SK-N-SH (cell line): ENCODE data around the gene LIN52. TPM values are rescaled to one million over a fixed set of nuclear protein-coding genes. Genes with fewer than 3 reads are reported as not detected.

Experiments used
- CTCF ChIA-PET: fragments of 300-600, 350-600 bp; formaldehyde crosslinking; extraction: SDS; loops from one replicate; lab custom pipeline; 2021; lab: Yijun Ruan, JAX
- POLR2A ChIA-PET: fragments of 350-600 bp; sonication (Branson Sonifier 250); formaldehyde crosslinking; extraction: SDS; loops from one replicate; lab custom pipeline; 2020; ENCODE audit warnings: antibody characterized with exemption, inconsistent platforms; lab: Yijun Ruan, JAX
- DNase-seq: peaks from one replicate; pipeline ENCODE4 v3.0.0; 2012
- H2AFZ ChIP-seq: fragments of 200-600 bp; sonication (generic); 2 replicates; pipeline ENCODE4 v1.8.1; 2016; ENCODE audit warnings: antibody characterized with exemption, mild to moderate bottlenecking, low read depth
- H3F3A ChIP-seq: fragments of 200-600 bp; sonication (generic); replicated peaks from 2 replicates; pipeline ENCODE3; 2016; ENCODE audit warnings: antibody characterized with exemption, mild to moderate bottlenecking; ENCODE audit not compliant: insufficient read depth
- H3K27ac ChIP-seq, 2 experiments: fragments of 200-500 bp in 1 of 2; fragments of 200-600 bp in 1 of 2; sonication (Bioruptor generic) in 1 of 2; sonication (generic), shearing (Covaris generic) in 1 of 2; 2 replicates each; pipeline versions ENCODE4 v1.5.1 to v1.6.1; 2014 to 2016; ENCODE audit warnings: low read depth in 2 of 2, inconsistent platforms in 1 of 2, low read length in 1 of 2, mild to moderate bottlenecking in 1 of 2, mixed read lengths in 1 of 2
- H3K27me3 ChIP-seq: fragments of 200-600 bp; sonication (generic), shearing (Covaris generic); 2 replicates; pipeline ENCODE4 v1.6.1; 2016; ENCODE audit warnings: mixed run types; ENCODE audit not compliant: insufficient read depth
- H3K36me3 ChIP-seq, 2 experiments: fragments of 200-500 bp in 1 of 2; fragments of 200-600 bp in 1 of 2; sonication (Bioruptor generic) in 1 of 2; sonication (generic) in 1 of 2; replicated peaks in 1 of 2; 2 replicates each; pipeline versions ENCODE3 to v1.5.1; 2014 to 2016; ENCODE audit warnings: low read length in 1 of 2, mild to moderate bottlenecking in 1 of 2; ENCODE audit not compliant: insufficient read depth in 2 of 2, control insufficient read depth in 1 of 2
- H3K4me1 ChIP-seq, 2 experiments: fragments of 200-500 bp in 1 of 2; fragments of 200-600 bp in 1 of 2; sonication (Bioruptor generic) in 1 of 2; sonication (generic), shearing (Covaris generic) in 1 of 2; 2 replicates each; pipeline versions ENCODE4 v1.5.1 to v1.6.1; 2014 to 2016; ENCODE audit warnings: low read depth in 1 of 2, low read length in 1 of 2, mixed run types in 1 of 2; ENCODE audit not compliant: insufficient read depth in 2 of 2, control insufficient read depth in 1 of 2
- H3K4me2 ChIP-seq: fragments of 200-600 bp; sonication (generic), shearing (Covaris generic); 2 replicates; pipeline ENCODE4 v1.6.1; 2017; ENCODE audit warnings: mixed run types
- H3K4me3 ChIP-seq, 2 experiments: fragments of 200-500 bp in 1 of 2; fragments of 200-600 bp in 1 of 2; sonication (Bioruptor generic) in 1 of 2; sonication (generic), shearing (Covaris generic) in 1 of 2; 2 replicates each; pipeline versions ENCODE4 v1.5.1 to v1.8.1; 2014 to 2016; ENCODE audit warnings: low read depth in 2 of 2, inconsistent platforms in 1 of 2, low read length in 1 of 2, mild to moderate bottlenecking in 1 of 2, mixed read lengths in 1 of 2, moderate library complexity in 1 of 2
- H3K79me2 ChIP-seq: fragments of 200-600 bp; sonication (generic); 2 replicates; pipeline ENCODE4 v1.8.1; 2017; ENCODE audit warnings: mild to moderate bottlenecking; ENCODE audit not compliant: insufficient read depth
- H3K9ac ChIP-seq: fragments of 200-600 bp; sonication (generic); 2 replicates; pipeline ENCODE4 v1.6.1; 2017; ENCODE audit warnings: mixed run types
- H3K9me2 ChIP-seq: fragments of 200-600 bp; sonication (generic); 2 replicates; pipeline ENCODE4 v1.6.1; 2017; ENCODE audit warnings: mixed run types
- H3K9me3 ChIP-seq: fragments of 200-600 bp; sonication (generic); 2 replicates; pipeline ENCODE4 v1.6.1; 2017; ENCODE audit warnings: mixed run types, mild to moderate bottlenecking, moderate library complexity
- H4K20me1 ChIP-seq: fragments of 200-600 bp; sonication (generic); 2 replicates; pipeline ENCODE4 v1.6.1; 2017; ENCODE audit warnings: mild to moderate bottlenecking, mixed run types; ENCODE audit not compliant: insufficient read depth
- CHD2 ChIP-seq: fragments of 150-350 bp; IDR thresholded peaks from 2 replicates; pipeline ENCODE4 v1.6.1; 2018; ENCODE audit warnings: low read length; ENCODE audit not compliant: partially characterized antibody
- EP300 ChIP-seq, 2 experiments: IDR thresholded peaks; 2 replicates each; pipeline versions ENCODE4 v1.4.0 to v1.6.1; 2012; ENCODE audit warnings: borderline replicate concordance in 1 of 2, low read depth in 1 of 2, low read length in 1 of 2
- EZH2phosphoT487 ChIP-seq: fragments of 200-600 bp; sonication (generic); IDR thresholded peaks from 2 replicates; pipeline ENCODE4 v1.6.1; 2017; ENCODE audit warnings: low read depth, mixed run types, mild to moderate bottlenecking, antibody characterized with exemption, moderate library complexity, borderline replicate concordance
- FOSL2 ChIP-seq: IDR thresholded peaks from 2 replicates; pipeline ENCODE4 v1.4.0; 2012; ENCODE audit warnings: low read depth, mild to moderate bottlenecking, moderate library complexity, borderline replicate concordance
- FOXJ3 ChIP-seq: sonication (generic); formaldehyde crosslinking; IDR thresholded peaks from 2 replicates; pipeline ENCODE4 v1.5.1; 2020; ENCODE audit warnings: mild to moderate bottlenecking, missing genetic modification reagents
- GABPA ChIP-seq: IDR thresholded peaks from 2 replicates; pipeline ENCODE4 v1.4.0; 2012; ENCODE audit warnings: low read depth, mild to moderate bottlenecking
- JUND ChIP-seq: IDR thresholded peaks from 2 replicates; pipeline ENCODE4 v1.4.0; 2012
- MEF2A ChIP-seq: IDR thresholded peaks from 2 replicates; pipeline ENCODE4 v1.4.0; 2012; ENCODE audit warnings: low read depth, borderline replicate concordance
- NFIC ChIP-seq: IDR thresholded peaks from 2 replicates; pipeline ENCODE4 v1.4.0; 2012; ENCODE audit warnings: borderline replicate concordance
- POLR2AphosphoS5 ChIP-seq: IDR thresholded peaks from 2 replicates; pipeline ENCODE4 v1.6.1; 2012; ENCODE audit warnings: low read depth, low read length
- RCOR1 ChIP-seq: fragments of 150-350 bp; IDR thresholded peaks from 2 replicates; pipeline ENCODE4 v1.6.1; 2017; ENCODE audit warnings: antibody characterized with exemption, low read length
- RFX5 ChIP-seq: IDR thresholded peaks from 2 replicates; pipeline ENCODE4 v1.6.1; 2012; ENCODE audit warnings: mild to moderate bottlenecking, improper control_type of control experiment, low read length
- TAF1 ChIP-seq: IDR thresholded peaks from 2 replicates; pipeline ENCODE4 v1.6.1; 2012; ENCODE audit warnings: low read depth, mild to moderate bottlenecking, low read length, moderate library complexity, borderline replicate concordance
- TCF12 ChIP-seq: IDR thresholded peaks from 2 replicates; pipeline ENCODE4 v1.4.0; 2012
- YY1 ChIP-seq: IDR thresholded peaks from 2 replicates; pipeline ENCODE4 v1.4.0; 2012; ENCODE audit warnings: low read depth, mild to moderate bottlenecking
- WGBS: methylation state at CpG from one replicate; pipeline ENCODE4 v1.1.6; 2017; ENCODE audit warnings: low lambda C conversion rate; 5-methylcytosine and 5-hydroxymethylcytosine counted together
- polyA plus RNA-seq, 3 experiments: library from polyadenylated mRNA; depleted of rRNA; stranded (reverse); fragments of >200 nt; gene quantifications; 2 replicates each; pipeline ENCODE4 v1.2.3, GENCODE V29; 2012
- TF ChIP-seq, protein P1 (sequence below): IDR thresholded peaks from 2 replicates; pipeline ENCODE4; 2012
- TF ChIP-seq, protein P2 (sequence below): fragments of 150-350 bp; IDR thresholded peaks from 2 replicates; pipeline ENCODE4 v1.6.1; 2017; ENCODE audit warnings: antibody characterized with exemption, low read length, low read depth, borderline replicate concordance
- TF ChIP-seq, protein P3 (sequence below): IDR thresholded peaks from 2 replicates; pipeline ENCODE4 v1.4.0; 2012; ENCODE audit warnings: low read depth, borderline replicate concordance
- TF ChIP-seq, protein P4 (sequence below): fragments of 200-600 bp; sonication (generic); IDR thresholded peaks from 2 replicates; pipeline ENCODE4 v1.6.1; 2017; ENCODE audit warnings: antibody characterized with exemption, mild to moderate bottlenecking, moderate library complexity
- TF ChIP-seq, protein P5 (sequence below): IDR thresholded peaks from 2 replicates; pipeline ENCODE4 v1.6.1; 2012; ENCODE audit warnings: mild to moderate bottlenecking, low read depth, low read length, moderate library complexity

The LIN52 gene
- polyA plus RNA-seq, 1 of the 3 experiments (the other 2 are of a cell fraction), result 4.9 TPM

DNA sequence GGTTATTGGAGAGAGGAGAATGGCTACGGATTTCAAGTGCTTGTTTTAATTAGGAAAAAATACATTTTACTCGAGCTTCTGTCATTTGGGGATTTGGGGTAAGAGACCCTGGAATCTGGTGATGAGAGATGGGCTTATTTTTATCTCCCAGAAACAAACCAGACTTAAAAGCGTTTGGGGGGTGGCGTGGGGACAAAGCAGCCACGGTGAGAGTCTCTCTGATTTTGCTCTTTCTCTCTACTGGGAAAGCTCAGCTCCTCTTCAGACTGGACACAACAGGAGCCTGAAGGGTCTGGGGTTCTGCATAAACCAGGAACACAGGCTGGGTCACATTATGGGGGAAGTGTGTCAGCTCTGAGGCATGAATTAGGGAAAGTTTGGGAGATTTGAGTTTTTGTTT lies 158.3 kb downstream of the LIN52 start:
- POLR2A ChIA-PET, result no interaction called here
- Histone ChIP-seq H3K4me1 (no peaks in the 10 kb centered on the region; a peak in 1 of 4 replicates), H3K4me3 (no peak overlapping the region), H3K36me3 (no peaks in the 10 kb centered on the region), H3F3A (no peaks in the 10 kb centered on the region), H3K27me3 (peaks cover 95% of the 10 kb centered on the region), H3K9me2 (no peaks in the 10 kb centered on the region), H3K9me3 (no peaks in the 10 kb centered on the region), H3K79me2 (no peaks in the 10 kb centered on the region), H3K9ac (no peak overlapping the region), H2AFZ (no peak overlapping the region), H3K27ac (no peak overlapping the region), H3K4me2 (no peak overlapping the region), H4K20me1 (peaks cover 18% of the 10 kb centered on the region)
- DNase-seq, result no peak
- TF ChIP-seq NFIC (no peak), RFX5 (no peak), EP300 (IDR thresholded peaks at IDR 0.05; ENCODE audit: borderline replicate concordance in 1 of 2, low read depth in 1 of 2, low read length in 1 of 2) (no peak), POLR2AphosphoS5 (no peak), JUND (no peak), EZH2phosphoT487 (no peak), RCOR1 (no peak), TAF1 (no peak), FOSL2 (no peak), CHD2 (no peak), FOXJ3 (CRISPR knock-in tag) (no peak)
- TF ChIP-seq, protein P1, sequence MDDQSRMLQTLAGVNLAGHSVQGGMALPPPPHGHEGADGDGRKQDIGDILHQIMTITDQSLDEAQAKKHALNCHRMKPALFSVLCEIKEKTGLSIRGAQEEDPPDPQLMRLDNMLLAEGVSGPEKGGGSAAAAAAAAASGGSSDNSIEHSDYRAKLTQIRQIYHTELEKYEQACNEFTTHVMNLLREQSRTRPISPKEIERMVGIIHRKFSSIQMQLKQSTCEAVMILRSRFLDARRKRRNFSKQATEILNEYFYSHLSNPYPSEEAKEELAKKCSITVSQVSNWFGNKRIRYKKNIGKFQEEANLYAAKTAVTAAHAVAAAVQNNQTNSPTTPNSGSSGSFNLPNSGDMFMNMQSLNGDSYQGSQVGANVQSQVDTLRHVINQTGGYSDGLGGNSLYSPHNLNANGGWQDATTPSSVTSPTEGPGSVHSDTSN, result no peak
- TF ChIP-seq, protein P2, sequence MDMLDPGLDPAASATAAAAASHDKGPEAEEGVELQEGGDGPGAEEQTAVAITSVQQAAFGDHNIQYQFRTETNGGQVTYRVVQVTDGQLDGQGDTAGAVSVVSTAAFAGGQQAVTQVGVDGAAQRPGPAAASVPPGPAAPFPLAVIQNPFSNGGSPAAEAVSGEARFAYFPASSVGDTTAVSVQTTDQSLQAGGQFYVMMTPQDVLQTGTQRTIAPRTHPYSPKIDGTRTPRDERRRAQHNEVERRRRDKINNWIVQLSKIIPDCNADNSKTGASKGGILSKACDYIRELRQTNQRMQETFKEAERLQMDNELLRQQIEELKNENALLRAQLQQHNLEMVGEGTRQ, result no peak
- TF ChIP-seq, protein P3, sequence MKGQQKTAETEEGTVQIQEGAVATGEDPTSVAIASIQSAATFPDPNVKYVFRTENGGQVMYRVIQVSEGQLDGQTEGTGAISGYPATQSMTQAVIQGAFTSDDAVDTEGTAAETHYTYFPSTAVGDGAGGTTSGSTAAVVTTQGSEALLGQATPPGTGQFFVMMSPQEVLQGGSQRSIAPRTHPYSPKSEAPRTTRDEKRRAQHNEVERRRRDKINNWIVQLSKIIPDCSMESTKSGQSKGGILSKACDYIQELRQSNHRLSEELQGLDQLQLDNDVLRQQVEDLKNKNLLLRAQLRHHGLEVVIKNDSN, result no peak
- CTCF ChIA-PET, result interaction anchor here (1.2 to 6.2 kb wide), 3 partner anchors 8 to 14 kb away, joined by 3 to 30 read pairs (median 21); no protein-coding TSS in a partner anchor
- 8% methylated on average over 5 of the region's 5 CpGs for WGBS

DNA sequence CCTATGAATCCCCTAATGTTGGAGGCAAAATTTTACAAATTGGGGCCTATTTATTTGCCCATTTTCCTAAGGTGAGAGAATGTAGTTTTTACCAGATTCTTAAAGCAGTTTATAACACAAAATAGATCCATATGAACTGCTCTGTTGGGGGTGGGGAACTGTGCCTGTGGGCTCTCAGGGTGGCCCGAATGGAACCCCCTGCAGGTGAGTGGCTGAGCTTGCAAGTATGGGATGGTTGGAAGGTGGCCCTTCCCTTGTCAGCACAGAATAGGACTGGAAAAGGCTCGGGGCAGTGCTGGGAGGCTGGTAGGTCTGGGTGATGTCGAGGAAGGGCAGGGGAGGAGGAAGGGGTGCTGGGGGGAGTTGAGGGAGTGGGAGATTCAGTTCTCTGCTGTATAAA lies 159.4 kb downstream of the LIN52 start:
- Histone ChIP-seq H3K4me3 (no peak overlapping the region), H3K27me3 (peaks cover 85% of the 10 kb centered on the region), H3K4me2 (no peak overlapping the region), H3K4me1 (no peaks in the 10 kb centered on the region; a peak in 1 of 4 replicates), H3K27ac (no peak overlapping the region), H3K9me2 (no peaks in the 10 kb centered on the region), H3K9me3 (no peaks in the 10 kb centered on the region), H3K9ac (no peak overlapping the region), H3K79me2 (no peaks in the 10 kb centered on the region), H3K36me3 (no peaks in the 10 kb centered on the region), H2AFZ (no peak overlapping the region), H3F3A (no peaks in the 10 kb centered on the region), H4K20me1 (peaks cover 15% of the 10 kb centered on the region)
- ChIA-PET CTCF (interaction anchor here (1.1 kb wide), 1 partner anchor 11 kb away, joined by 3 read pairs; no protein-coding TSS in a partner anchor), POLR2A (no interaction called here)
- 3% methylated on average over 3 of the region's 3 CpGs for WGBS
- no peak for DNase-seq
- no peak for TF ChIP-seq MEF2A
- no peak for TF ChIP-seq YY1
- TF ChIP-seq JUND, result no peak
- TF ChIP-seq, protein P4, sequence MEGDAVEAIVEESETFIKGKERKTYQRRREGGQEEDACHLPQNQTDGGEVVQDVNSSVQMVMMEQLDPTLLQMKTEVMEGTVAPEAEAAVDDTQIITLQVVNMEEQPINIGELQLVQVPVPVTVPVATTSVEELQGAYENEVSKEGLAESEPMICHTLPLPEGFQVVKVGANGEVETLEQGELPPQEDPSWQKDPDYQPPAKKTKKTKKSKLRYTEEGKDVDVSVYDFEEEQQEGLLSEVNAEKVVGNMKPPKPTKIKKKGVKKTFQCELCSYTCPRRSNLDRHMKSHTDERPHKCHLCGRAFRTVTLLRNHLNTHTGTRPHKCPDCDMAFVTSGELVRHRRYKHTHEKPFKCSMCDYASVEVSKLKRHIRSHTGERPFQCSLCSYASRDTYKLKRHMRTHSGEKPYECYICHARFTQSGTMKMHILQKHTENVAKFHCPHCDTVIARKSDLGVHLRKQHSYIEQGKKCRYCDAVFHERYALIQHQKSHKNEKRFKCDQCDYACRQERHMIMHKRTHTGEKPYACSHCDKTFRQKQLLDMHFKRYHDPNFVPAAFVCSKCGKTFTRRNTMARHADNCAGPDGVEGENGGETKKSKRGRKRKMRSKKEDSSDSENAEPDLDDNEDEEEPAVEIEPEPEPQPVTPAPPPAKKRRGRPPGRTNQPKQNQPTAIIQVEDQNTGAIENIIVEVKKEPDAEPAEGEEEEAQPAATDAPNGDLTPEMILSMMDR, result no peak
- TF ChIP-seq, protein P5, sequence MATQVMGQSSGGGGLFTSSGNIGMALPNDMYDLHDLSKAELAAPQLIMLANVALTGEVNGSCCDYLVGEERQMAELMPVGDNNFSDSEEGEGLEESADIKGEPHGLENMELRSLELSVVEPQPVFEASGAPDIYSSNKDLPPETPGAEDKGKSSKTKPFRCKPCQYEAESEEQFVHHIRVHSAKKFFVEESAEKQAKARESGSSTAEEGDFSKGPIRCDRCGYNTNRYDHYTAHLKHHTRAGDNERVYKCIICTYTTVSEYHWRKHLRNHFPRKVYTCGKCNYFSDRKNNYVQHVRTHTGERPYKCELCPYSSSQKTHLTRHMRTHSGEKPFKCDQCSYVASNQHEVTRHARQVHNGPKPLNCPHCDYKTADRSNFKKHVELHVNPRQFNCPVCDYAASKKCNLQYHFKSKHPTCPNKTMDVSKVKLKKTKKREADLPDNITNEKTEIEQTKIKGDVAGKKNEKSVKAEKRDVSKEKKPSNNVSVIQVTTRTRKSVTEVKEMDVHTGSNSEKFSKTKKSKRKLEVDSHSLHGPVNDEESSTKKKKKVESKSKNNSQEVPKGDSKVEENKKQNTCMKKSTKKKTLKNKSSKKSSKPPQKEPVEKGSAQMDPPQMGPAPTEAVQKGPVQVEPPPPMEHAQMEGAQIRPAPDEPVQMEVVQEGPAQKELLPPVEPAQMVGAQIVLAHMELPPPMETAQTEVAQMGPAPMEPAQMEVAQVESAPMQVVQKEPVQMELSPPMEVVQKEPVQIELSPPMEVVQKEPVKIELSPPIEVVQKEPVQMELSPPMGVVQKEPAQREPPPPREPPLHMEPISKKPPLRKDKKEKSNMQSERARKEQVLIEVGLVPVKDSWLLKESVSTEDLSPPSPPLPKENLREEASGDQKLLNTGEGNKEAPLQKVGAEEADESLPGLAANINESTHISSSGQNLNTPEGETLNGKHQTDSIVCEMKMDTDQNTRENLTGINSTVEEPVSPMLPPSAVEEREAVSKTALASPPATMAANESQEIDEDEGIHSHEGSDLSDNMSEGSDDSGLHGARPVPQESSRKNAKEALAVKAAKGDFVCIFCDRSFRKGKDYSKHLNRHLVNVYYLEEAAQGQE, result no peak
- TF ChIP-seq GABPA, result no peak
- TF ChIP-seq FOSL2, result no peak
- TF ChIP-seq, protein P2, result no peak
- no peak for TF ChIP-seq TCF12
- TF ChIP-seq TAF1, result no peak
